HEK293T (cell line): Measurements from ENCODE around the gene LRRFIP1.

Experiments
- CTCF ChIA-PET: fragments of 350-600 bp; formaldehyde crosslinking; extraction: SDS; loops from one replicate; lab custom pipeline; 2021; ENCODE audit warnings: antibody characterized with exemption, inconsistent platforms; lab: Yijun Ruan, JAX
- POLR2A ChIA-PET: fragments of 350-600 bp; formaldehyde crosslinking; extraction: SDS; loops from one replicate; lab custom pipeline; 2020; ENCODE audit warnings: antibody characterized with exemption, inconsistent platforms; lab: Yijun Ruan, JAX
- DNase-seq: peaks from one replicate; pipeline ENCODE4 v3.0.0; 2012; ENCODE audit warnings: mixed read lengths; ENCODE audit errors: extremely low spot score
- ARNT ChIP-seq: fragments of 450-650 bp; IDR thresholded peaks from 2 replicates; pipeline ENCODE4 v1.6.1; 2017; ENCODE audit warnings: mild to moderate bottlenecking
- BHLHE40 ChIP-seq: fragments of 450-650 bp; IDR thresholded peaks from 2 replicates; pipeline ENCODE4 v1.6.1; 2016; ENCODE audit warnings: mild to moderate bottlenecking, moderate library complexity, borderline replicate concordance
- CTBP1 ChIP-seq: fragments of 450-650 bp; IDR thresholded peaks from 2 replicates; pipeline ENCODE4 v1.6.1; 2016; ENCODE audit warnings: borderline replicate concordance
- ELF4 ChIP-seq: fragments of 450-650 bp; IDR thresholded peaks from 2 replicates; pipeline ENCODE4 v1.6.1; 2017; ENCODE audit warnings: antibody characterized with exemption
- FOXA1 ChIP-seq: fragments of 450-650 bp; IDR thresholded peaks from 2 replicates; pipeline ENCODE4 v1.6.1; 2016; ENCODE audit warnings: mild to moderate bottlenecking
- FOXK2 ChIP-seq: fragments of 450-650 bp; IDR thresholded peaks from 2 replicates; pipeline ENCODE4 v1.6.1; 2016; ENCODE audit warnings: mild to moderate bottlenecking
- FOXM1 ChIP-seq: fragments of 450-650 bp; IDR thresholded peaks from 2 replicates; pipeline ENCODE4 v1.6.1; 2017; ENCODE audit warnings: mild to moderate bottlenecking, borderline replicate concordance
- HDGF ChIP-seq: fragments of 450-650 bp; IDR thresholded peaks from 2 replicates; pipeline ENCODE4 v1.6.1; 2017; ENCODE audit warnings: antibody characterized with exemption, borderline replicate concordance
- L3MBTL2 ChIP-seq: fragments of 450-650 bp; conservative IDR thresholded peaks from 2 replicates; pipeline ENCODE4 v1.6.1; 2016; ENCODE audit warnings: mild to moderate bottlenecking
- LEF1 ChIP-seq: fragments of 450-650 bp; IDR thresholded peaks from 2 replicates; pipeline ENCODE4 v1.6.1; 2017; ENCODE audit warnings: mild to moderate bottlenecking, borderline replicate concordance
- NFRKB ChIP-seq: fragments of 450-650 bp; IDR thresholded peaks from 2 replicates; pipeline ENCODE4 v1.6.1; 2016; ENCODE audit warnings: mild to moderate bottlenecking, moderate library complexity
- SP1 ChIP-seq: fragments of 450-650 bp; IDR thresholded peaks from 2 replicates; pipeline ENCODE4 v1.6.1; 2017
- SUZ12 ChIP-seq: fragments of 450-650 bp; IDR thresholded peaks from 2 replicates; pipeline ENCODE4 v1.6.1; 2016; ENCODE audit warnings: mild to moderate bottlenecking
- TARDBP ChIP-seq: fragments of 450-650 bp; IDR thresholded peaks from 2 replicates; pipeline ENCODE4 v1.6.1; 2016
- ZNF384 ChIP-seq: fragments of 450-650 bp; IDR thresholded peaks from 2 replicates; pipeline ENCODE4 v1.6.1; 2016
- TF ChIP-seq, protein P1 (sequence below): fragments of 450-650 bp; IDR thresholded peaks from 2 replicates; pipeline ENCODE4 v1.6.1; 2016

Gene LRRFIP1

DNA sequence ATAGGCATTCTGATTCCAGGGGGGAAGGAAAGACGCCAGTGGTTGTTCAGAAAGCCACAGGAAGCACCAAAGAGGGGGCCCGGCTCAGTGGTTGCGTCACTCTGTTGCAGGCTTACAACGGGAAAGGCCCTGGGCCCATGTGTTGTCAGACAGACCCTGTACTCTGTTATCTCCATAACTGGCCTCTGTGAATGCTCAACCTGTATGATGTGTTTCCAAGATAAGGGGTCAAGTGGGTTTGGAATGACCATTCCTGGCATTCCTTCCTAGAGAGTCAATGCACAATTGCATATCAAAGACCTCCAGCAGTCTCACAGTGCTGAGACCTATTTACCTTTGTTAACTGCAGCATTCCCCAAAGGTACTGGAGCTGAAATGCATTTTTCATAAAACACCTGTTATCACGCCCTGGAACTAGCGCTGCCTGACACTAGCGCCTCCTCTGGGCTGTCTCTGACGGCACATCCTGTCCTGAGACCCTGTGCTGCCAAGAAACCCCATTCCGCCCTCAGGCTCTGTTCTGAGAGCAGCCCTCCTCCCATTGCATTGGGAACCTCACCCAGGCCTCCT, 13.2 kb upstream of the LRRFIP1 start:
- POLR2A ChIA-PET: no interaction called here
- no peak for TF ChIP-seq SP1
- TF ChIP-seq FOXM1: no peak
- no peak for TF ChIP-seq ARNT
- no peak for TF ChIP-seq ELF4
- no peak for TF ChIP-seq ZNF384
- TF ChIP-seq SUZ12: no peak
- no peak for TF ChIP-seq TARDBP
- no peak for TF ChIP-seq L3MBTL2
- TF ChIP-seq HDGF: no peak
- no peak for TF ChIP-seq CTBP1
- TF ChIP-seq LEF1: no peak
- TF ChIP-seq, protein P1, sequence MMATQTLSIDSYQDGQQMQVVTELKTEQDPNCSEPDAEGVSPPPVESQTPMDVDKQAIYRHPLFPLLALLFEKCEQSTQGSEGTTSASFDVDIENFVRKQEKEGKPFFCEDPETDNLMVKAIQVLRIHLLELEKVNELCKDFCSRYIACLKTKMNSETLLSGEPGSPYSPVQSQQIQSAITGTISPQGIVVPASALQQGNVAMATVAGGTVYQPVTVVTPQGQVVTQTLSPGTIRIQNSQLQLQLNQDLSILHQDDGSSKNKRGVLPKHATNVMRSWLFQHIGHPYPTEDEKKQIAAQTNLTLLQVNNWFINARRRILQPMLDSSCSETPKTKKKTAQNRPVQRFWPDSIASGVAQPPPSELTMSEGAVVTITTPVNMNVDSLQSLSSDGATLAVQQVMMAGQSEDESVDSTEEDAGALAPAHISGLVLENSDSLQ: no peak
- no peak for TF ChIP-seq NFRKB
- no peak for TF ChIP-seq FOXA1
- no peak for TF ChIP-seq BHLHE40
- no peak for TF ChIP-seq FOXK2
- CTCF ChIA-PET: no interaction called here
- DNase-seq: no peak

DNA sequence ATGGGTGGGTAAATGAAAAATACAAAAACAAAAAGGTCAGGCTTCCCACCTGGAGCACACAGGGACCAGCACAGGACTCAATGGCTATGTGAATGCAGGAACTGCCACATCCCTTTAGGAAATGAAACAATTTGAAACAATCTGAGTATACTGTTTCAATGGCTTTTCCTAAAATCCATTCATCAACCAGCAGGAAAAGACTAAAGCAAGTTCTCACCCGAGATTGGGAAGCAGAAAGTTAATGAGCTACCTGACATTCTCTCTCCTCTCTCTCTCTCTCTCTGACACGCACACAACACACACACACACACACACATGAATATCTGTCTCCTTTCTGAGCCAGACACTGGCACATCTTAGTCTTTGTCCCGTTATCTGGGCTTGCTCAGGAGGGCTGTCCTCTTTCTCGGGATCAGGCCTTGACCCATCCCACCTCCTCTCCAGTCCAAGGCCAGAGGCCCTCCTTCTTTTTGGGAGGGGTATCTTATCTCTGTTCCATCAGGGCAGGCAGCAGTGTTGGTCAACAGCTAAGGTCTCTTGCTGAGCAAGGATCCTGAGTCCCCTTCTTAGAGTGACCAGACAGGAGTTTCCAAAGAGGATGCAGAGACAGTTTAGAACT, 11.6 kb upstream of the LRRFIP1 start:
- CTCF ChIA-PET: no interaction called here
- TF ChIP-seq FOXM1: no peak
- no peak for TF ChIP-seq TARDBP
- TF ChIP-seq ARNT: no peak
- no peak for TF ChIP-seq HDGF
- no peak for TF ChIP-seq FOXK2
- no peak for TF ChIP-seq CTBP1
- no peak for TF ChIP-seq ZNF384
- no peak for TF ChIP-seq SUZ12
- TF ChIP-seq SP1: no peak
- no peak for TF ChIP-seq LEF1
- TF ChIP-seq, protein P1: no peak
- no peak for TF ChIP-seq ELF4
- TF ChIP-seq BHLHE40: no peak
- no peak for TF ChIP-seq L3MBTL2
- TF ChIP-seq FOXA1: no peak
- no peak for TF ChIP-seq NFRKB
- POLR2A ChIA-PET: no interaction called here
- no peak for DNase-seq

DNA sequence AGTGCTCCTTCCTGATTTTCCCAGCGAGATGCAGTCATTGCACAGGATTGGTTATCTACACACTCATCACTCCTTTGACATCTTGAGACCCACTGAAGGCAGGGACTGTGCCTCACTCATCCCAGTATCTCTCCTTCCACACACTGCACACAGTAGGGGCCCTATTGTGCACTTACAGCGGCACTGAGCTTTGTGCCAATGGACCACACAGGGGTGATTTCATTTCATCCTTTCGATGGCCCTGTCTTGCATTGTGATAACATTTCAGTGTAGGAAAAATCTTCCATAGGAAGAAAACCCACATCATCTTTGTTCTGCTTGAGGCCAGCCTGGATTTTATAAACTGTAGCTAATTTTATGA, 11.0 kb upstream of the LRRFIP1 start:
- no peak for TF ChIP-seq SUZ12
- DNase-seq: no peak
- ChIA-PET POLR2A (no interaction called here), CTCF (no interaction called here)

DNA sequence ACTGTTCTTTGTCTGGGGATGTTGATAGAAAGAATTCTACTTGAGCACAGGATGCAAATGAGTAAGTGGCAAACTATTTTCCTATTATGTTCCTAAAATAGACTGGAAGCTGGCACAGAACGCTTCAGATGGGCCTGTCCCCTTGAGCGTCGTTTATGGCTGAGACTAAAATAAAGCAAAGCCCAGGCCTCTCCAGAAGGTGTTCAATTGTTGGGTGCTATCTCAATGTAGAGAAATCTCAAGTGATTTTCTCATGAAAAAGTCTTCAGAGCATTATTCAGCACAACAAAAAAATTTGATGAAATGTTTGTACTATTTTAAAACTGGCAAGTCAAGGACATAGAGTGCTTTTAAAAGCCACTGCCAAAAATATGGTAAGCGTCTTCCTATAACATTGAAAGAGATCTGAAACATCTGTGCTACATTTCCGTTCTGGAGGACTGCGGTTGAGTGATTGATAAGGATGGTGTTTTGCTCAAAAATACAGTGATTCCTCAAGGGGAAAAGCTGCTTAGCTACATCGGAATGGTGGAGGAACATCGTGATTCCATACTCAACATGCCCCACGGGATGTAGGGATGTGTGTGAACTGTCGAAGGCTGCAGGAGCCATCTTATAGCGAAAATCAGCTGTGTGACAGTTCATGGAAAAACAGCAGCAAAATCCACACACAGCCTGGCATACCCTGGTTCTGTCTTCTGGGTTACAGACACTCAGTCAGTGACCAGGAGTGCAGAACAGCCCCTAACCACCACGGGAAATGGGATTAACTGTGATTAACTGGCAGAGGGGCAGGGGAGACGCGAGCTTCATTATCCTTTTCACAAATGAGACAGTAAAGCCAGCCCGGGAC, 10.4 kb upstream of the LRRFIP1 start:
- no peak for DNase-seq
- ChIA-PET POLR2A (no interaction called here), CTCF (no interaction called here)
- no peak for TF ChIP-seq HDGF
- no peak for TF ChIP-seq SP1
- TF ChIP-seq LEF1: no peak
- TF ChIP-seq, protein P1: no peak
- TF ChIP-seq NFRKB: no peak
- no peak for TF ChIP-seq ZNF384
- TF ChIP-seq ARNT: no peak
- TF ChIP-seq ELF4: no peak
- TF ChIP-seq CTBP1: no peak
- TF ChIP-seq FOXM1: no peak
- TF ChIP-seq BHLHE40: no peak
- TF ChIP-seq L3MBTL2: no peak
- no peak for TF ChIP-seq FOXA1
- TF ChIP-seq SUZ12: no peak
- no peak for TF ChIP-seq TARDBP
- no peak for TF ChIP-seq FOXK2

DNA sequence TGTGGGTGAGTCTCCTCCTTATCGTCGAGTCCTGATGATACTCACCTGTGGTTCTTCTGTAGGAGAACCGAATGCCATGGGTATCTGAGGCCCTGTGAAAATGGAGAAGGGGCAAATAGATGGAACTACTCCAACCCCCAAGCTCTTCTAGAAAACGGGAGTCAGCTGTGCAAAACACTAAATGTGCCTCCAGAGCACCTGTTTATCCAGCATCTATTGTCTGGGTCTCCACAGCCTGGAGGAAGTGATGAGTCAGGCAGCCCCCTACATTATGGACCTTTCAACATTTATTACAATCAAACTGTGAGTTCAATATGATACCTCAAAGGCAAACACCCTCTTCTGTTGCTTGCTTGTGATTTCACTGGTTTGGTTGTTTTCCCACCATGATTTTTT, 9.8 kb upstream of the LRRFIP1 start:
- ChIA-PET CTCF (no interaction called here), POLR2A (no interaction called here)
- DNase-seq: no peak
- TF ChIP-seq L3MBTL2: no peak
- no peak for TF ChIP-seq NFRKB
- no peak for TF ChIP-seq TARDBP

DNA sequence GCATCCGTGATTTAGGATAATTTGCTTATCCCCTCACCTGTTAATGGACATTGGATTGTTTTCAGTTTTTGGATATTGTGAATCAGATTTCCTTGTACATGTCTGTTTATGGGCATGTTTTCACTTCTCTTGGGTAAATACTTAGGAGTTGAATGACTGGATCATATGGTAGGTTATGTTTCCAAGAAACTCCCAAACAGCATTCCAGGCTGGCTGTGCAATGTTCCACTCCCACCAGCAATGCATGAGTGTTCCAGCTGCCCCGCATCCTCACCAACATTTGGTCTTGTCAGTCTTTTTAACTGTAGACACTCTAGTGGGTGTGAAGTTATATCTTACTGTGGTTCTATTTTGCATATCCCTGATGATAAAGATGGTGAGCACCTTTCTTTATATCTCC, 8.9 kb upstream of the LRRFIP1 start:
- TF ChIP-seq NFRKB (no peak), ELF4 (no peak), HDGF (no peak), BHLHE40 (no peak), SP1 (no peak), TARDBP (no peak), SUZ12 (no peak), FOXM1 (no peak), LEF1 (no peak), FOXK2 (no peak), L3MBTL2 (no peak), FOXA1 (no peak), ZNF384 (no peak), CTBP1 (no peak), ARNT (no peak)
- TF ChIP-seq, protein P1: no peak
- ChIA-PET POLR2A (no interaction called here), CTCF (no interaction called here)
- no peak for DNase-seq
